ENCODE measurements around the gene ADCY7. TPM values are rescaled to one million over a fixed set of nuclear protein-coding genes. Genes with fewer than 3 reads are reported as not detected.
A peak's percentile ranks its signal among the peaks of the same experiment; 100 is the strongest.

ADCY7 gene
- total and polyA plus RNA-seq, 4 donors = 20.9 to 105 (median 38.5) TPM

DNA sequence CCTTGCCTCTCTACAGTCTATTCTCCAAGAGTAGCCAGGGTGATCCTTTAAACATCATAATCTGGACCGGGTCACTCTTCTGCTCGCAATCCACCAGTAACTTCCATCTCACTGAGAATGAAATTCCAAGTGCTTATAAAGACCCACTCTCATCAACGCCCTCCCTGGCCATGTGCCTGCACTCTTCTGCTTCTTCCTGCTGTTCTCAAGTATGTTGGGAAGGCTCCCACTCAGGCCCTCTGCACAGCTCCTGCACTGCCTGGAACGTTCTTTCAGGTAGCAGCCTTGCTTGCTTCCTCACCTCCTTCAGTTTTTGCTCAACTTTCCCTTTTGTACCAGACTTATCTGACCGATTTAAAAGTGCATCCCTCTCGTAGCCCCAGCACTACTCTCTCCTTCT is 58.0 kb downstream of the ADCY7 start:
- no peak for ATAC-seq (ENCODE audit: insufficient read depth, low FRiP score)
- DNase-seq = no peak
- Histone ChIP-seq H3K4me3 (no peak overlapping the region), H3K9ac (ENCODE audit: insufficient read depth in 1 of 2, low read length in 2 of 2) (no peak overlapping the region), H3K36me3 (ENCODE audit: control insufficient read depth in 4 of 4, insufficient read depth in 4 of 4, low read length in 4 of 4) (peaks cover 28 to 51% (median 30%) of the 10 kb centered on the region in 4 donors), H3K9me3 (ENCODE audit: control insufficient read depth in 4 of 4, insufficient read depth in 3 of 4, low read length in 3 of 4) (no peaks in the 10 kb centered on the region), H3K27me3 (ENCODE audit: control insufficient read depth in 3 of 3, insufficient read depth in 3 of 3, low read length in 2 of 3) (no peaks in the 10 kb centered on the region), H3K27ac (ENCODE audit: low read depth in 1 of 2, low read length in 1 of 2) (no peak overlapping the region), H3K4me1 (ENCODE audit: control insufficient read depth in 5 of 5, insufficient read depth in 5 of 5, low read length in 5 of 5) (peaks cover 0 to 3% (median 0%) of the 10 kb centered on the region in 5 donors)
- WGBS, 2 donors = 74 to 85% methylated on average over 6 of the region's 6 CpGs
- TF ChIP-seq, protein P1, sequence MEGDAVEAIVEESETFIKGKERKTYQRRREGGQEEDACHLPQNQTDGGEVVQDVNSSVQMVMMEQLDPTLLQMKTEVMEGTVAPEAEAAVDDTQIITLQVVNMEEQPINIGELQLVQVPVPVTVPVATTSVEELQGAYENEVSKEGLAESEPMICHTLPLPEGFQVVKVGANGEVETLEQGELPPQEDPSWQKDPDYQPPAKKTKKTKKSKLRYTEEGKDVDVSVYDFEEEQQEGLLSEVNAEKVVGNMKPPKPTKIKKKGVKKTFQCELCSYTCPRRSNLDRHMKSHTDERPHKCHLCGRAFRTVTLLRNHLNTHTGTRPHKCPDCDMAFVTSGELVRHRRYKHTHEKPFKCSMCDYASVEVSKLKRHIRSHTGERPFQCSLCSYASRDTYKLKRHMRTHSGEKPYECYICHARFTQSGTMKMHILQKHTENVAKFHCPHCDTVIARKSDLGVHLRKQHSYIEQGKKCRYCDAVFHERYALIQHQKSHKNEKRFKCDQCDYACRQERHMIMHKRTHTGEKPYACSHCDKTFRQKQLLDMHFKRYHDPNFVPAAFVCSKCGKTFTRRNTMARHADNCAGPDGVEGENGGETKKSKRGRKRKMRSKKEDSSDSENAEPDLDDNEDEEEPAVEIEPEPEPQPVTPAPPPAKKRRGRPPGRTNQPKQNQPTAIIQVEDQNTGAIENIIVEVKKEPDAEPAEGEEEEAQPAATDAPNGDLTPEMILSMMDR (IDR thresholded peaks at IDR 0.05; ENCODE audit: control extremely low read depth, extremely low read depth) = no peak

GRCh38 chr16:50326264-50326663 is 59.9 kb downstream of the ADCY7 start:
- TF ChIP-seq, protein P1 (IDR thresholded peaks at IDR 0.05; ENCODE audit: control extremely low read depth, extremely low read depth) = no peak
- Histone ChIP-seq H3K4me3 (no peak overlapping the region), H3K27ac (ENCODE audit: low read depth in 1 of 2, low read length in 1 of 2) (no peak overlapping the region), H3K4me1 (ENCODE audit: control insufficient read depth in 5 of 5, insufficient read depth in 5 of 5, low read length in 5 of 5) (peaks cover 0 to 4% (median 0%) of the 10 kb centered on the region in 5 donors), H3K9me3 (ENCODE audit: control insufficient read depth in 4 of 4, insufficient read depth in 3 of 4, low read length in 3 of 4) (no peaks in the 10 kb centered on the region), H3K27me3 (ENCODE audit: control insufficient read depth in 3 of 3, insufficient read depth in 3 of 3, low read length in 2 of 3) (no peaks in the 10 kb centered on the region), H3K36me3 (ENCODE audit: control insufficient read depth in 4 of 4, insufficient read depth in 4 of 4, low read length in 4 of 4) (peaks cover 17 to 43% (median 20%) of the 10 kb centered on the region in 4 donors), H3K9ac (ENCODE audit: insufficient read depth in 1 of 2, low read length in 2 of 2) (no peak overlapping the region)
- WGBS, 2 donors = 93 to 97% methylated on average over 5 of the region's 5 CpGs
- no peak for ATAC-seq (ENCODE audit: insufficient read depth, low FRiP score)
- DNase-seq = no peak

GRCh38 chr16:50326835-50327465 is 60.6 kb downstream of the ADCY7 start:
- ATAC-seq (ENCODE audit: insufficient read depth, low FRiP score) = no peak
- no peak overlapping the region for H3K27ac ChIP-seq (ENCODE audit: low read depth in 1 of 2, low read length in 1 of 2)
- peak in 1 of 3 donors; percentile 15 for DNase-seq
- 69 to 70% methylated on average over 7 of the region's 7 CpGs for WGBS, 2 donors
- H3K9ac ChIP-seq (ENCODE audit: insufficient read depth in 1 of 2, low read length in 2 of 2) = no peak overlapping the region
- TF ChIP-seq, protein P1 (IDR thresholded peaks at IDR 0.05; ENCODE audit: control extremely low read depth, extremely low read depth) = peak; percentile 36
- no peaks in the 10 kb centered on the region for H3K9me3 ChIP-seq (ENCODE audit: control insufficient read depth in 4 of 4, insufficient read depth in 3 of 4, low read length in 3 of 4)
- no peak overlapping the region for H3K4me3 ChIP-seq
- peaks cover 14 to 44% (median 20%) of the 10 kb centered on the region in 4 donors for H3K36me3 ChIP-seq (ENCODE audit: control insufficient read depth in 4 of 4, insufficient read depth in 4 of 4, low read length in 4 of 4)
- no peaks in the 10 kb centered on the region for H3K27me3 ChIP-seq (ENCODE audit: control insufficient read depth in 3 of 3, insufficient read depth in 3 of 3, low read length in 2 of 3)
- peaks cover 0 to 4% (median 0%) of the 10 kb centered on the region in 5 donors for H3K4me1 ChIP-seq (ENCODE audit: control insufficient read depth in 5 of 5, insufficient read depth in 5 of 5, low read length in 5 of 5)

All from lung (tissue), 12 donors.